CD4-positive, alpha-beta T cell treated with Interleukin-4 for 1 hour (primary cell): Measurements from ENCODE around the gene LRMDA.
"Not testable (repeated sequence)": the region's sequence is repeated elsewhere in the genome, so short reads cannot be mapped to it uniquely, and the experiment has no call there.

Source experiments
- DNase-seq, 2 donors: peaks; one replicate each; pipeline ENCODE4 v3.0.0-alpha.2; 2020 to 2022

LRMDA gene

GRCh38 chr10:76115471-76116155 lies 684.2 kb downstream of the LRMDA start:
- no peak for DNase-seq

- DNase-seq, result no peak
Measured at GRCh38 chr10:76116523-76116922, 685.1 kb downstream of the LRMDA start.

- no peak for DNase-seq
Measured at GRCh38 chr10:76117949-76118348, 686.5 kb downstream of the LRMDA start.

- DNase-seq, result no peak
Measured at GRCh38 chr10:76119036-76119435, 687.6 kb downstream of the LRMDA start.

GRCh38 chr10:76119515-76119914 lies 688.1 kb downstream of the LRMDA start:
- DNase-seq, result no peak

GRCh38 chr10:76122056-76122455 lies 690.6 kb downstream of the LRMDA start:
- no peak for DNase-seq

GRCh38 chr10:76124280-76124679 lies 692.9 kb downstream of the LRMDA start:
- no peak for DNase-seq

- no peak for DNase-seq
Measured at GRCh38 chr10:76125900-76126299, 694.5 kb downstream of the LRMDA start.

GRCh38 chr10:76126607-76127527 lies 695.4 kb downstream of the LRMDA start:
- no peak for DNase-seq

GRCh38 chr10:76127984-76128589 lies 696.7 kb downstream of the LRMDA start:
- no peak for DNase-seq

- no peak for DNase-seq
Measured at GRCh38 chr10:76129213-76129612, 697.8 kb downstream of the LRMDA start.

- no peak for DNase-seq
Measured at GRCh38 chr10:76130892-76131291, 699.5 kb downstream of the LRMDA start.

GRCh38 chr10:76133597-76134255 lies 702.3 kb downstream of the LRMDA start:
- no peak for DNase-seq

GRCh38 chr10:76136961-76137360 lies 705.5 kb downstream of the LRMDA start:
- no peak for DNase-seq

GRCh38 chr10:76138286-76138685 lies 706.9 kb downstream of the LRMDA start:
- no peak for DNase-seq

- DNase-seq, result no peak
Measured at GRCh38 chr10:76138906-76139305, 707.5 kb downstream of the LRMDA start.

- DNase-seq, result no peak
Measured at GRCh38 chr10:76139431-76139830, 708.0 kb downstream of the LRMDA start.

GRCh38 chr10:76141376-76141775 lies 710.0 kb downstream of the LRMDA start:
- no peak for DNase-seq

GRCh38 chr10:76148217-76148616 lies 716.8 kb downstream of the LRMDA start:
- DNase-seq, result not testable (repeated sequence)

- DNase-seq, result no peak
Measured at GRCh38 chr10:76149182-76149581, 717.8 kb downstream of the LRMDA start.

GRCh38 chr10:76149602-76150138 lies 718.2 kb downstream of the LRMDA start:
- no peak for DNase-seq

GRCh38 chr10:76150139-76150875 lies 718.9 kb downstream of the LRMDA start:
- no peak for DNase-seq
